Ramos (cell line): ENCODE results near the gene CCT6A.
"Not testable (repeated sequence)": the region's sequence is repeated elsewhere in the genome, so short reads cannot be mapped to it uniquely, and the experiment has no call there.

ENCODE experiments used
- in situ Hi-C: fragments of 300-500 bp; cut with MboI; formaldehyde crosslinking; loops from one replicate; pipeline ENCODE4 v1.14.3; 2022; ENCODE audit warnings: low sequenced_read_pairs; ENCODE audit not compliant: unreplicated experiment

The CCT6A gene

DNA sequence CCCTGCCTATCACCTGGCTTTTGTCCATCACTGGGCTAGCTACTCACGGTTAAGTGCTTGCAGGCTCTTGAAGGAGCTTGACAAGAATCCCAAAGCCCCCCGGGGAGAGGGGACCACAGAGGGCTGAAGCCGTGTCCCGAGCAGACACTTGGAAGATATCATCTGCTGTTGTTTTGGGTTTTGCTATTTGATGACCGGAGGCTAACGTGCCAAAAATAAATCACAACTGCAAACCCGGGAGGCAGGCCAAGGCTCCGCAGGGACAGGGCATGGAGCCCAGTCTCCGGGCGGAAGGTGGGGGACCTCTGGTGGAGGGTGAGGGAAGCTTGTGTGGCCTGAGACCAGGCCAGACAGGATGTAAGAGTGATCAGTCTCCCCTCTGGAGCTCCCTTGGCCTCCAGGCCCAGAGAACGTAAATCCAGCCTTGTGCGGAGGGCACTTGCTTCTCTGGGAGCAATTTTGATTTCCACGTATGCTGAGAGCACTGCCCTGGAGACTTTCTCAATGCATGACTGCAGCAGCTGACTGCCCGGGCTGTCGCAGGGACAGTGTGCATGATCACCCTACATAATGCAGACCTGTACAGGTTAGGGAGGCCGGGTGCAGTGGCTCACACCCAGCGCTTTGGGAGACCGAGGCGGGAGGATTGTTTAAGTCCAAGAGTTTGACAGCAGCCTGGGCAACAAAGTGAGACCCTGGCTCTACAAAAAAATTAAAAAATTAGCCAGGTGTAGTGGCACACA lies 41.4 kb downstream of the CCT6A start, which contains the start of gene PHKG1:
Gene PHKG1 (minus strand): TSS at position 164 of the 743 bp plus-strand sequence. CDS start 4,011 bp downstream, outside the sequence.
- in situ Hi-C loops: no loop called here

DNA sequence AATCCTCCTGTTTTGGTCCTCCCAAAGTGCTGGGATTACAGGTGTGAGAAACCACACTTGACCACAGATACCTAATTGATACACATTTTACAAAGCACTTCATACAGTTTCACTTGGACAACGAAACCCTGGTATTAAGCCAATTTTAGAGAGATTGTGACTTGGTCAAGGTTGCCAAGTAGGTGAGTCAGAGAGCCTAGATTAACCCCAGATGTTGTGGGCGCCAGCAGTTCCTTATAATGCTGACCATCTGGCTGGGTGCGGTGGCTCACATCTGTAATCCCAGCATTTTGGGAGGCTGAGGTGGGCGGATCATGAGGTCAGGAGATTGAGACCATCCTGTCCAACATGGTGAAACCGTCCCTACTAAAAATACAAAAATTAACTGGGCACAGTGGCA lies 46.1 kb downstream of the CCT6A start:
- in situ Hi-C loops: no loop called here

DNA sequence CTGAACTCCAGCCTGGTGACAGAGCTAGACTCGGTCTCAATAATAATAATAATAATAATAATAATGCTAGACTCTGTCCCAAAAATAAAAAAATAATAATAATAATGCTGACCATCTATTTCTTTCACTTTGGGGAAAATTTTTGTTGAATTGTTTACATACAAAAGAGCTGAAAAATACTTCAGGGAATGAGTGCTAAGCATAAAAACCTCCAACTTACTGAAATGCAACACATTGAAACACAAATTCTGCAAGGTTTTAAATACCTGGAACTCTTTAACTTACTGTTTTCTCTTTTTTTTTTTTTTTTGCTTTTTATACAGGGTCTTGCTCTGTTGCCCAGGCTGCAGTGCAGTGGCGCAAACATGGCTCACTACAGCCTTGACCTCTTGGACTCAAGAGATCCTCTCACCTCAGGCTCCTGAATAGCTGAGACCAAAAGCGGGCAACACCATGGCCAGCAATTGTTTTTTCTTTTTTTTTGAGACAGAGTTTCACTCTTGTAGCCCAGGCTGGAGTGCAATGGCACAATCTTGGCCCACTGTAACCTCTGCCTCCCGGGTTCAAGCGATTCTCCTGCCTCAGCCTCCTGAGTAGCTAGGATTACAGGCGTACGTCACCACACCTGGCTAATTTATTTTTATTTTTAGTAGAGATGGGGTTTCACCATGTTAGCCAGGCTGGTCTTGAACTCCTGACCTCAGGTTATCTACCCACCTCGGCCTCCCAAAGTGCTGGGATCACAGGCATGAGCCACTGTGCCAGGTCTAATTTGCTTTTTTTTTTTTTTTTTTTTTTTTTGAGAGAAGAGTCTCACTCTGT lies 46.8 kb downstream of the CCT6A start:
- in situ Hi-C loops: not testable (repeated sequence)

DNA sequence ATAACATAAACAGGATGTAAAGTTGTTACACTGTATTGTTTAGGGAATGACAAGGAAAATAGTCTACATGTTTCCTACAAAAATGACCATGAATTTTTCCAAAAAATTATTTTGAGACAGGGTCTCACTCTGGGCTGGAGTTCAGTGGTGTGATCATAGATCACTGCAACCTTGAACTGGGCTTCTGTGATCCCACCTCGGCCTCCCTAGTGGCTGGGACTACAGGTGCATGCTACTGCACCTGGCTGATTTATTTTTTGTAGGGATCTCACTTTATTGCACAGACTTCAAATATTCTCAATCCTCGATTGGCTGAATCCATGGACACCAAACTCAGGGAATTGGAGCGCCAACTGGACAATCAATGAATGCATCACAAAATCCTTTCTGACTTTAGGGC lies 48.1 kb downstream of the CCT6A start:
- in situ Hi-C loops: no loop called here

DNA sequence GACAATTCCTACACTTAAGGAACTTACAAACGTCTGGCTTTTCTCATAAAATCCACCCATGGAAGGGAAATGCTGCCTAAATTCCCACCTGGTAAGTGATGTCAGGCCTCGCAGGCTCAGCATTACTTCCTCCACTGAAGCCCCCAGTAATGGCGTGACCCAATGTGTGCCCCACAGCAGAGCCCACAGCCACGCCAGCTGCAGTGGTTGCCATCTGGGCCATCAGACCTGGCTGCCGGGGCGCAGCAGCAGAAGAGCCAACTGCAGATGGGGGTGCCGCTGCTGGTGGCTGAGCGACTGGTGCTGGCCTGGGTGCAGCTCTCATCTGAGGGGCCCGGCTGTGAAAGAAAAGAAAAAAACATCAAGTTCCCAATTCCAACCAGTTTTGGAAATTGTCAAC lies 52.6 kb downstream of the CCT6A start:
- in situ Hi-C loops: not testable (repeated sequence)

DNA sequence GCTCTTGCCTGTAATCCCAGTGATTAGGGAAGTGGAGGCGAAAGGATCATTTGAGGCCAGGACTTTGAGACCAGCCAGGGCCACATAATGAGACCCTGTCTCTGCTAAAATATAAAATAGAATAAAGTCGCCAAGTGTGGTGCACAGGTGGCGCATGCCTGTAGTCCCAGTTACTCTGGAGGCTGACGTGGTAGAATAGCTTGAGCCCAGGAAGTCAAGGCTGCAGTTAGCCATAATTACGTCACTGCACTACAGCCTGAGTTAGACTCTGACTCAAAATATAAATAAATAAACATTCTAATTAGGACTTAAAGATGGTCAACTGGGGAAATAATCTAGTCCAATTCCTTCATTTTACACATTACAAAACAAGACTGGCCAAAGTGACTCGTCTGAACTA lies 53.9 kb downstream of the CCT6A start:
- in situ Hi-C loops: no loop called here

DNA sequence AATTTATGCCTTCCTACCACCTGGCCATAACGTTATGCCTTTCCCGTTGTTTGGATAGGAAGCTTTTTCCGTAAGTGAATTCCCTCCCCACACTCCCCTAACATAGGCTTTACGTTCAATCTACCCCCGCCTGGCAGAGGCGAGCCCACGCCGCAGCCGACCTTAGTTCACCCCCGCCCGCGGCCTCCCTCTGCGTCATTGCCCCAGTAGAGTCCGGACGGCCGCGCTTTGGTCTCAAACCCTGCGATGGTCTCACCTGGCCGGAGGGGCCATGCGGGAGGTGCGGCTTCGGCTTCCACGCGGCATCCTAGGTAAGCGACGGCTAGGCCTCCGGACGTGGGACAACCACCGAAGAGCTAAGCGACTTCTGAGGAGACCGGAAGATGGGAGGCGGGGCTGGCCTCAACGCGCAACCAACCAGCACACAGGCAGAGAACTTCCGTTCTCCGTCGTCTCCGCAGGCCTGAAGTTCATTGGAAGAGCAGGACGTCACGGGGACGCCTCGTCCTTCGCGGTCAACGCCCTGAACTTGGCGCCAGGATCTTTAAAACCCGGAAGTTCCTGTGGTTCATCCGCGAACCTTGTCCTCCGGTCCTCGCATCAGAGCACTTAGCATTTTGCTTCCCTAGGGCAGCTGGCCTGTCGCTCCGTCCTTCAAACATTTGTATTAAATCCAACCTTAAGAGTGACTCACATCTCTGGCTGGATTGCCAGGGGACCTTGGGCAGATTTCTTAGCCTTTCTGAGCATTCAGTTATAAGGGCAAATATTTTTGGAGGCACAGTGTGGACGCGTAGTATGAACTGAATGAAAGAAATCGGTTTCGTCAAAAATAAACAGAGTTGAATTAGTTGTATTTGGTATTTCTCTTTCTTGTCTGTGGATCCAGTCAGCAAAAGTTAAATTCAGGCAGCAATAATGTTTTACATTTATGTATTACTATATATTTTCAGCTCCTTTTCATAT lies 54.8 kb downstream of the CCT6A start, which contains the start of gene CHCHD2:
Gene CHCHD2 (minus strand): TSS at position 369 of the 966 bp plus-strand sequence. CDS start 63 bp downstream, at position 306.
- in situ Hi-C loops: no loop called here

DNA sequence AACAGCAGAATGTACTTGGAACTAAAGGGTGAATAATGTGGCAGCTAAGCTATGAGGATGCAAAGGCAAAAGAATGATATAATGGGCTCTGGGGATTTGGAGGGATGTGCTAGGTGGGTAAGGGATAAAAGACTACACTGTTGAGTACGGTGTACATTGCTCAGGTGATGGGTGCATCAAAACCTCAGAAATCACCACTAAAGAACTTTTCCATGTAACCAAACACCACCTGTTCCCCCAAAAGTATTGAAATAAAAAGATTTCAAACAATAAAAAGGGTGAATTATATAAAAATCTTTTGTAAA lies 56.3 kb downstream of the CCT6A start:
- in situ Hi-C loops: no loop called here

DNA sequence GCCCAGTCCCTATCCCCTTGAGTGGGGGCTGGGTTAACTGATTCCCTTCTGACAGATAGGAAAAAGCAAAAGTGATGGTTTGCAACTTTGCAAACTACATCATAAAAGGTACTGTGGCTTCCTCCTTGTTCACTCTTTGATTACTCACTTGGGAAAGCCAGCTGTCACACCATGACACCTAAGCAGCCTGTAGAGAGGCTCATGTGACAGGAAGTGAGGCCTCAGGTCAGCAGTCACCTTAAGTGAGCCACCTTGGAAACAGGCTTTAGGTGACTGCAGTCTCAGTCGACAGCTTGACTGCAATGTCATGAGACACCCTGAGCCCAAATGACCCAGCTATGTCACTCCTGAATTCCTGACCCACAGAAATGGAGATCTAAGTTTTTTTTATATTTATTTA lies 59.0 kb downstream of the CCT6A start:
- in situ Hi-C loops: no loop called here

DNA sequence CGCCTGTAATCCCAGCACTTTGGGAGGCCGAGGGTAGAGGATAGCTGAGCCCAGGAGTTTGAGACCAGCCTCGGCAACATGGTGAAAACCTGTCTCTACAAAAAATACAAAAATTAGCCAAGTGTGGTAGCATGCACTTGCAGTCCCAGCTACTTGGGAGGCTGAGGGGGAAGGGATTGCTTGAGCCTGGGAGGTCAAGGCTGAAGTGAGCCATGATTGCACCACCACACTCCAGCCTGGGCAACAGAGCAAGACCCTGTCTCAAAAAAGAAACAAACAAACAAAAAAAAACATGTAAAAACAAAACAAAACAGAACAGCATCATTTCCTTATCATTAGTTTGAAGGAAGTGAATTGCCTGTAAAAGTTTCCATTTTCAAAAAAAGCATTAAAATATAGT lies 60.7 kb downstream of the CCT6A start:
- in situ Hi-C loops: not testable (repeated sequence)
